HFFc6 (cell line): Measurements from ENCODE around the gene RPL10A. TPM values are rescaled to one million over a fixed set of nuclear protein-coding genes. Genes with fewer than 3 reads are reported as not detected.
A peak's percentile ranks its signal among the peaks of the same experiment; 100 is the strongest.

Experiments used
- DNase-seq: peaks from one replicate; pipeline ENCODE4 v3.0.0-alpha.2; 2018
- H3K27ac Mint-ChIP-seq: 2 replicates; pipeline ENCODE4 v1.8.0; 2020; ENCODE audit warnings: mild to moderate bottlenecking, mixed read lengths
- H3K27me3 Mint-ChIP-seq: 2 replicates; pipeline ENCODE4 v1.8.0; 2021; ENCODE audit warnings: mild to moderate bottlenecking, moderate library complexity, mixed read lengths; ENCODE audit not compliant: insufficient read depth
- H3K36me3 Mint-ChIP-seq: 2 replicates; pipeline ENCODE4 v1.8.0; 2021; ENCODE audit warnings: low read depth, mixed read lengths
- H3K4me1 Mint-ChIP-seq: 2 replicates; pipeline ENCODE4 v1.8.0; 2020; ENCODE audit warnings: low read depth, mixed read lengths
- H3K4me3 Mint-ChIP-seq: 2 replicates; pipeline ENCODE4 v1.8.0; 2020; ENCODE audit warnings: mild to moderate bottlenecking, moderate library complexity, mixed read lengths
- H3K9me3 Mint-ChIP-seq: 2 replicates; pipeline ENCODE4 v1.8.0; 2020; ENCODE audit warnings: mild to moderate bottlenecking, mixed read lengths
- CTCF ChIP-seq: fragments of 200-600 bp; sonication (generic); IDR thresholded peaks from 2 replicates; pipeline ENCODE4 v1.5.0; 2021; ENCODE audit warnings: antibody characterized with exemption, mild to moderate bottlenecking
- total RNA-seq, 6 experiments: library from RNA; stranded (reverse); fragmentation: NEBNext Ultra II Directional; extraction: Animal tissue kit (Norgen Biotek cat#: 25700); gene quantifications; 2 replicates in 1 of 6; 3 replicates in 5 of 6; pipeline ENCODE4 v1.2.3, GENCODE V29; 2021

The RPL10A gene
- total RNA-seq, 6 experiments from 2014 or later, result 1,220 to 1,355 (median 1,285) TPM

- peak; percentile 27 for DNase-seq
- Mint-ChIP-seq H3K4me1 (peaks cover 48% of the 10 kb centered on the region), H3K9me3 (no peaks in the 10 kb centered on the region), H3K27ac (peak overlapping the region; percentile 87), H3K36me3 (no peaks in the 10 kb centered on the region), H3K27me3 (peaks cover 4% of the 10 kb centered on the region), H3K4me3 (peak overlapping the region; percentile 83)
- TF ChIP-seq CTCF, result peak; percentile 37
Observed at GRCh38 chr6:35497571-35498421, 29.6 kb downstream of the RPL10A start.

- peaks cover 4% of the 10 kb centered on the region for H3K27me3 Mint-ChIP-seq
- no peaks in the 10 kb centered on the region for H3K9me3 Mint-ChIP-seq
- no peak for DNase-seq
- peak overlapping the region; percentile 83 for H3K4me3 Mint-ChIP-seq
- H3K4me1 Mint-ChIP-seq, result peaks cover 40% of the 10 kb centered on the region
- no peaks in the 10 kb centered on the region for H3K36me3 Mint-ChIP-seq
- no peak for TF ChIP-seq CTCF
- H3K27ac Mint-ChIP-seq, result peak overlapping the region; percentile 70
Observed at GRCh38 chr6:35498422-35499067, 30.3 kb downstream of the RPL10A start.

GRCh38 chr6:35499372-35499771, 31.2 kb downstream of the RPL10A start:
- H3K36me3 Mint-ChIP-seq, result no peaks in the 10 kb centered on the region
- no peak for DNase-seq
- TF ChIP-seq CTCF, result no peak
- H3K9me3 Mint-ChIP-seq, result no peaks in the 10 kb centered on the region
- H3K27ac Mint-ChIP-seq, result no peak overlapping the region
- H3K27me3 Mint-ChIP-seq, result peaks cover 6% of the 10 kb centered on the region
- H3K4me1 Mint-ChIP-seq, result peaks cover 32% of the 10 kb centered on the region
- no peak overlapping the region for H3K4me3 Mint-ChIP-seq

GRCh38 chr6:35500782-35501181, 32.6 kb downstream of the RPL10A start:
- peaks cover 11% of the 10 kb centered on the region for H3K27me3 Mint-ChIP-seq
- peak overlapping the region; percentile 51; the same call in 1 of the 2 replicates for H3K27ac Mint-ChIP-seq
- H3K4me1 Mint-ChIP-seq, result peaks cover 22% of the 10 kb centered on the region
- no peaks in the 10 kb centered on the region for H3K9me3 Mint-ChIP-seq
- H3K36me3 Mint-ChIP-seq, result no peaks in the 10 kb centered on the region
- no peak for TF ChIP-seq CTCF
- DNase-seq, result peak; percentile 55
- H3K4me3 Mint-ChIP-seq, result no peak overlapping the region

- Mint-ChIP-seq H3K4me1 (peaks cover 22% of the 10 kb centered on the region), H3K36me3 (no peaks in the 10 kb centered on the region)
Observed at GRCh38 chr6:35501784-35502183, 33.6 kb downstream of the RPL10A start.

More at GRCh38 chr6:35501784-35502183, 33.6 kb downstream of the RPL10A start:
- H3K27ac Mint-ChIP-seq, result no peak overlapping the region
- no peak for TF ChIP-seq CTCF
- H3K27me3 Mint-ChIP-seq, result peaks cover 11% of the 10 kb centered on the region
- H3K4me3 Mint-ChIP-seq, result no peak overlapping the region
- H3K9me3 Mint-ChIP-seq, result no peaks in the 10 kb centered on the region
- DNase-seq, result no peak
